PFSK-1 (cell line): Measurements from ENCODE around the gene STIP1.

ENCODE experiments used
- FOXP2 ChIP-seq: optimal IDR thresholded peaks from 2 replicates; pipeline ENCODE3; 2011; ENCODE audit warnings: borderline replicate concordance, control low read depth, inconsistent platforms; ENCODE audit not compliant: insufficient read depth; ENCODE audit errors: extremely low read length, extremely low read depth
- POLR2AphosphoS5 ChIP-seq: IDR thresholded peaks from 2 replicates; pipeline ENCODE4 v1.6.1; 2012; ENCODE audit warnings: low read depth, mild to moderate bottlenecking, control low read depth, low read length, moderate library complexity
- SIN3A ChIP-seq: IDR thresholded peaks from 2 replicates; pipeline ENCODE4 v1.6.1; 2012; ENCODE audit warnings: mild to moderate bottlenecking, low read length, moderate library complexity, borderline replicate concordance; ENCODE audit not compliant: insufficient read depth
- TAF1 ChIP-seq: IDR thresholded peaks from 2 replicates; pipeline ENCODE4 v1.6.1; 2012; ENCODE audit warnings: low read length, control low read depth, borderline replicate concordance; ENCODE audit not compliant: insufficient read depth

- peak; percentile 58 for TF ChIP-seq FOXP2
- peak; percentile 83; the same call in 1 of the 2 replicates for TF ChIP-seq SIN3A
- TF ChIP-seq TAF1 = 0 out of 2 replicates have a peak, but pooled peaks have one; percentile 61
- TF ChIP-seq POLR2AphosphoS5 = peak; percentile 80
Observed at GRCh38 chr11:64165842-64166635, 19.9 kb upstream of the STIP1 start, which contains the start of gene MACROD1.
